HTR-8/SVneo (cell line): ENCODE results near the gene PGC.

ENCODE experiments used
- DNase-seq: peaks from one replicate; pipeline ENCODE4 v3.0.0; 2011; ENCODE audit warnings: low spot score, mixed read lengths; ENCODE audit not compliant: insufficient read length
- FAIRE-seq: peaks from 2 replicates; lab custom pipeline; 2011; peaks lifted over from hg19 to GRCh38; lab: Jason Lieb, UNC

Gene PGC

GRCh38 chr6:41747256-41748101, at the start of gene PGC:
PGC (minus strand) TSS chr6:41747397; CDS start chr6:41747334, 63 bp downstream.
- FAIRE-seq = no peak
- no peak for DNase-seq

- FAIRE-seq = no peak
- no peak for DNase-seq
Observed at GRCh38 chr6:41796474-41796873, 49.3 kb upstream of the PGC start.

GRCh38 chr6:41791984-41792383, 44.8 kb upstream of the PGC start:
- FAIRE-seq = no peak

GRCh38 chr6:41791305-41791704, 44.1 kb upstream of the PGC start:
- DNase-seq (no peak), FAIRE-seq (no peak)

More at GRCh38 chr6:41791984-41792383, 44.8 kb upstream of the PGC start:
- no peak for DNase-seq

GRCh38 chr6:41790045-41790444, 42.8 kb upstream of the PGC start:
- FAIRE-seq (no peak), DNase-seq (no peak)

GRCh38 chr6:41789390-41789724, 42.2 kb upstream of the PGC start:
- FAIRE-seq (no peak), DNase-seq (no peak)

- DNase-seq = peak; percentile 91
- FAIRE-seq = peak; percentile 66
Observed at GRCh38 chr6:41787219-41787917, 40.2 kb upstream of the PGC start, which contains the start of gene TOMM6. TOMM6 (plus strand) TSS chr6:41787694; CDS start chr6:41787698, 4 bp downstream.

GRCh38 chr6:41786451-41787218, 39.4 kb upstream of the PGC start:
- DNase-seq (peak; percentile 82), FAIRE-seq (no peak)

GRCh38 chr6:41785689-41786450, 38.7 kb upstream of the PGC start:
- FAIRE-seq (no peak), DNase-seq (no peak)

- DNase-seq = no peak
- FAIRE-seq = no peak
Observed at GRCh38 chr6:41785254-41785653, 38.1 kb upstream of the PGC start.

- DNase-seq = no peak
- FAIRE-seq = no peak
Observed at GRCh38 chr6:41784581-41785171, 37.5 kb upstream of the PGC start.

GRCh38 chr6:41783106-41783780, 36.0 kb upstream of the PGC start:
- DNase-seq (no peak), FAIRE-seq (no peak)

- DNase-seq = no peak
- FAIRE-seq = peak; percentile 40
Observed at GRCh38 chr6:41781366-41781730, 34.2 kb upstream of the PGC start.

GRCh38 chr6:41780551-41781365, 33.6 kb upstream of the PGC start, which contains the start of gene PRICKLE4:
PRICKLE4 (plus strand) TSS chr6:41780782; CDS start chr6:41783474, 2,692 bp downstream.
- DNase-seq (no peak), FAIRE-seq (no peak)

- peak; percentile 91 for DNase-seq
- peak; percentile 95 for FAIRE-seq
Observed at GRCh38 chr6:41779788-41780550, 32.8 kb upstream of the PGC start, which contains the start of gene FRS3. FRS3 (minus strand) TSS chr6:41779900; CDS start chr6:41776987, 2,913 bp downstream.

GRCh38 chr6:41779336-41779735, 32.1 kb upstream of the PGC start:
- DNase-seq (no peak), FAIRE-seq (no peak)

GRCh38 chr6:41778895-41779294, 31.7 kb upstream of the PGC start:
- DNase-seq = no peak
- FAIRE-seq = peak; percentile 33
